HG03103 (cell line): ENCODE data around the gene CCL8.
"Not testable (repeated sequence)": the region's sequence is repeated elsewhere in the genome, so short reads cannot be mapped to it uniquely, and the experiment has no call there.

Experiments used
- ATAC-seq: cut with Tn5 transposase; IDR thresholded peaks from one replicate; pipeline ENCODE4 v1.9.1; 2021; ENCODE audit warnings: low read depth; ENCODE audit not compliant: unreplicated experiment

CCL8 gene

DNA sequence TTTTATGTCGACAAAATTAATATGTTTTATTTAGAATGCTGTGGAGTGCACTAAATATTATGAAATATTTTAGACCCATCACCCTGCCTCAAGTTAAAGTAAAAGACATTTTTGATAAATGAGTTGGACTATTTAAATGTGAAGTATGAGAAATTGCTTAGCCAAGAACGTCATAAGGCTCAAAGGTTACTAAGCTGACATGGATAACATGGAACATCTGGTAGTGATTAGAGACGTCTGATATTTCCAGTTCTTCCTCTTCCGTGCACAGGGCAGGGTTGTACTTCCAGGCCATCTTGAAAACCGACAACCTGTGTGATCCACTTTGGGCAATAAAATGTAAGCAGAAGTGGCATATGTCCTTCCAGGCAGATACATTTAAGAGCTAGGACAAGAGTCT is 7.2 kb upstream of the CCL8 start:
- no peak for ATAC-seq

DNA sequence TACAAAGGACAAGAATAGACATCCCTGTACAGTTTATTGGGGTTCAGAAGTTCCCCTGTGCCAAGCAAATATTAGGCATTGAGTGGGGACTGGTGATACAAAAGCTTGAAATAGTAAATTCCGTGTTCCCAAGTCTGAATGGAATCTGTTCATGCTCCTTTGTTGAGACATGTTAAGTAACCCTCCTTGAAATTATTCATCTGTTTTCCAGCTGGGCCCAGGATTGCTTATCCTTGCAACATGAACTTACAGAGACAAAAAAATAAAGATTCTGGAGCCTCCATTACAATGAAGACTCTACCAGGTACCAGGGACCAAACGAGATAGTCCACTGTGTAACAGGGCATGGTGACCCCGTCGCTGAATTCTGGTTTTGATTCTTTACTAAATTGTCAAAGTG is 6.1 kb upstream of the CCL8 start:
- no peak for ATAC-seq

- no peak for ATAC-seq
Measured at GRCh38 chr17:34314279-34314678, 5.0 kb upstream of the CCL8 start.

GRCh38 chr17:34318474-34318873 is 761 bp upstream of the CCL8 start:
- ATAC-seq = no peak

DNA sequence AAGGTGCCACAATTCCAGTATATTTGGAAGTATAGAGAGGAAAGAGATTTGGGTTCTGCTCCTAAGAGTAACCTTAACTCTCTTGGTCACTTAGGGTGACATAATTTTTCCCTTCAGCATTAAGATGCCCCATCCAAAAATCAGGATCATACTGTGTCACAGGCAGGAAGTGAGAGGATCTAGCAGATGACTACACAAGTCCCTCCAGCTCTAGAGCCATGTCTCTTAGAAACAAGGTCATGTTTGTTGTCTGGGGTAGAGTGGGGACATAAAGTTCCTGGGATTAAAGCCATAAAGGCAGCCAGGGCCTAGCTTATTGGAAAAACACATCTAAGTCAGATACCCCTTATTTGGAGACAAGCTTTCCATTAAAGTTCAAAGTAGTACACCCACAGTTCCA is 2.7 kb downstream of the CCL8 start:
- no peak for ATAC-seq

- not testable (repeated sequence) for ATAC-seq
Measured at GRCh38 chr17:34327580-34327979, 8.3 kb downstream of the CCL8 start.

- ATAC-seq = no peak
Measured at GRCh38 chr17:34337701-34338100, 18.5 kb downstream of the CCL8 start.

DNA sequence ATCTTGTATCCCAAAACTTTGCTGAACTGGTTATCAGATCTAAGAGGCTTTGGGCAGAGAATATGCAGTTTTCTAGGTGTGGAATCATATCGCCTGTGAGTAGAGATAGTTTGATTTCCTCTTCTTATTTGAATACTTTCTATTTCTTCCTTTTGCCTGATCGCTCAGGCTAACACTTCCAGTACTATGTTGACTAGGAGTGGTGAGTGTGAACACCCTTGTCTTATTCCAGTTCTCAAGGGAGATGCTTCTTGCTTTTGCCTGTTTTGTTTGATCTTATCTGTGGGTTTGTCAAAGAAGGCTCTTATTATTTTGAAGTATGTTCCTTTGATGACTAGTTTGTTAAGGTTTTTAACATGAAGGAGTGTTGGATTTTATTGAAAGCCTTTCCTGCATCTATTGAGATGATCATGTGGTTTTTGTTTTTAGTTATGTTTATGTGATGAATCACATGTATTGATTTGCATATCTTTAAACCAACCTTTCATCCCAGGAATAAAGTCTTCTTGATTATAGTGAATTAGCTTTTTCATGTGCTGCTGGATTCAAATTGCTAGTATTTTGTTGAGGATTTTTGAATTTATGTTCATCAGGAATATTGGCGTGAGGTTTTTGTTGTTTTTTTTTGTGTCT is 20.0 kb downstream of the CCL8 start:
- ATAC-seq = no peak

DNA sequence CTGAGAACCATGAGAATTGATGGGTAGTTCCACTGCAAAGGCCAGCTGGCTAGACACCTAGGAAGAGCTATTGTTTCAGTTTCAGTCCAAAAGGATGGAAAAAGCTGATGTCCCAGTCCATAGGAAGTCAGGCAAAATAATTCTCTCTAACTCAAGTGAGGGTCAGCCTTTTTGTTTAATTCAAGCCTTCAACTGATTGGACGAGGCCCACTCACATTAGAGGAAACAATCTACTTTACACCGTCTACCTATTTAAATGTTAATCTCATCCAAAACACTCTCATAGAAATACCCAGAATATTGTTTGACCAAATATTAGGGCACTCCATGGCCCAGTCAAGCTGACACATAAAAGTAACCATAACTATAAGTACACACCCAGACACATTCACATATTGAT is 22.7 kb downstream of the CCL8 start:
- ATAC-seq = no peak

DNA sequence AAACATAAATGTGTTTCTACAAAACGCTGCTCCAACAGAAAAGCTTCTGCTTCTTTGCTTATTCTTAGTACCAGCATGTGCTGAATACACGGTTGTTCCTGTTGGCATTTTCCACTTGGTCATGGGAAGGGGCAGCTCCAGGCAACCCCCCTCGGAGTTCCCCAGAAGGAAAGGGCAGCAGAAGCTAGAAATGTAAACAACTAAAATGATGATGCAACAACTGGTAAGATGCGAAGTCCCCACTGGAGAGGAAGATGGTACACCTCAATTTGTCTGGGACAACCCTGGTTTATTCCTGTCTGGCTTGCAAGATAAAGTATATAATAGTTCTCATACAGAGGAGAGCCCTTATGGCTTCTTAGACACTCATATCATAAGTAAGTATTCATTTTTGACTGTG is 27.8 kb downstream of the CCL8 start:
- no peak for ATAC-seq

- no peak for ATAC-seq
Measured at GRCh38 chr17:34349751-34350150, 30.5 kb downstream of the CCL8 start.

DNA sequence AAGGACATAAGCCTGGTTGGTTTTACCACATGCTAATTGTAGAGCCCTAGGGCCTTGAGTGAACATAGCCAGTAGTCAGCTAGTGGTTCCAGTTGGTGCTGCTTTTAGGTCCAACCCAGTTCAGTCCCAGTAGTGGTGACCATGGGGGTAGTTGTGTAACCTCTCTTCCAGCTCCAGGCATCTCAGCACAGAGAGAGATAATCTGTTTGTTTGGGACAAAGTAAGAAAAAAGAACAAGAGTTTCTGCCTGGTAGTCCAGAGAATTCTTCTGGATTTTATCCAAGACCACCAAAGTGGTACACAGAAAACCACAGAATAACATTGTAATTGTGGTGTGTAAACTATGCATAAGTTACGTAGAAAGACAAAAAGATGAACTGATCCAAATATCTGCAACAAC is 31.9 kb downstream of the CCL8 start:
- ATAC-seq = no peak

- ATAC-seq = no peak
Measured at GRCh38 chr17:34352191-34352590, 33.0 kb downstream of the CCL8 start.

DNA sequence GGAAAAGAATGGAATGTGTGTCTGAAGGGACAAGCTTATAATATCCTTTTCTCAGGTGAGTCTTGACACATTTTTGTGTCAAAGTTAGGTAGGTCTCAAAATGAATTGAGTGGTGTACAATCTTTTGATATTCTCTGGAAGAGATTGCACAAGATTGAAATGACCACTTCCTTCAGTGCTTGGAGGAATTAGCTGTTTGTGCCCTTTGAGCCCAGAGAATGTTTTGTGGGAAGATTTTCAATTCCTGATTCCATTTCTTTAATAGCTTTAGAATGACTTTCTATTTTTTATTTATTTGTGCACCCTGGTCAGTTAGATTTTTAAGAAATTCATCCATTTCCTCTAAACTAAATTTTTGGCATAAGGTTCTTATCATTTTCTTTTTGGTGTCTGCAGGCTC is 35.4 kb downstream of the CCL8 start:
- ATAC-seq = no peak

- no peak for ATAC-seq
Measured at GRCh38 chr17:34356194-34356593, 37.0 kb downstream of the CCL8 start, which contains the start of gene CCL13. Gene CCL13 (plus strand): TSS chr17:34356480. CDS start chr17:34356527, 47 bp downstream.

- no peak for ATAC-seq
Measured at GRCh38 chr17:34357398-34357797, 38.2 kb downstream of the CCL8 start.

- ATAC-seq = no peak
Measured at GRCh38 chr17:34358631-34359030, 39.4 kb downstream of the CCL8 start.

DNA sequence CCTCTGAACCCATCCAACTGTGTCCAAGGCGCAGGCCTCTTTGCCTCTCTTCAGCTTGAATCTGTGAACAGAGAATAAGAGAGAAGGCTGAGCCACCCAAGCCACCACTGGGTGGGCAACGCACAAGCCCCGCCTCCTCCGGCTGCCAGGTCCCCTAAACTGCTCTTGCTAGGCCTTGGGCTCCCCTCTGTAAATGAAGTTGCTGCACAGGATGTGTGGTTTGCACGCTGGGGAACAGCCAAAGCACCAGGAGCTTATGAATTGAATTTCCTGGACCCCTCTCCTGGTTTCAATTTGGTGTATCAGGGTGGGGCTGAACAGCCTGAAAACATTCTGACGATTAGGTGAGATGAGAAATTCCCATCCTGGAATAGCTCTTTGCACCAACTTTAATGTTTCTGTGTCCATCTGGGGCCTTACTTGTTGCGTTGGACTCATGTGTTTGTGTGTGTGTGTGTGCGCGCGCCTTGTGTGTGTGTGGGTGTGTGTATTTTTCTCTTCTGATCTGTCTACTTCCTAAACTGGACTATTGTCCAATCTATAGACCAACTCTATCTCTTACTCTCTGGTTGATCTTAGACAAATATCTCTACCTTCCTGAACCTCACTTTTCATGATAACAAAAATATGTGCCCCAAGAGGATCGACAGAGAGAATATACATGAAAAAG is 41.5 kb downstream of the CCL8 start:
- no peak for ATAC-seq

DNA sequence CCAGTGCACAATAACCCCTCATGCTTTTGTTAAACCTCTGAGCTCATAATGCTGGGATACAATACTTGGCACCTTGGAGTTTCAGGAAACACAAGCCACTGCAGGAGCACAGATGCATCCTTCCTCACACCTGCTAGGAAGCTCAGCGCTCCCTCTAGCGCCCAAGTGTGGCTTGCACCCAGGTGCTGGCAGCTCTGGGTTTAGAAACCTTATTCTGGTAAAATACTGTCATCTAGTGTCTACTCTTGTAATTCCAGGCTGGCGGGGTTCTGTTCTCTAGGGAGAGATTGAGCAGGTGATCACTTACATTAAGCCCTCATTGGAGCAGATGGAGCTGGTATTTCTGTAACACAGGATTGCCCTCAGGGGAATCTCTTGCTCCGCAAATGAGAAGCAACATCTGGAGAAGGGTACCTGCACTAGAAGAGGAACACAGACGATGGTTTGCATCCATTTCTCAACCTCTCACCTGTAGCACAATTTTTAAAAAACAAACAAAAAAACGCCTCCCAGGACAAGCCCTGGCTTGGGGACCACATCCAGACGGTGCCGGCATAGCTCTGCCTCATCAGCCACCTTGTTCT is 42.3 kb downstream of the CCL8 start:
- ATAC-seq = peak; percentile 73

DNA sequence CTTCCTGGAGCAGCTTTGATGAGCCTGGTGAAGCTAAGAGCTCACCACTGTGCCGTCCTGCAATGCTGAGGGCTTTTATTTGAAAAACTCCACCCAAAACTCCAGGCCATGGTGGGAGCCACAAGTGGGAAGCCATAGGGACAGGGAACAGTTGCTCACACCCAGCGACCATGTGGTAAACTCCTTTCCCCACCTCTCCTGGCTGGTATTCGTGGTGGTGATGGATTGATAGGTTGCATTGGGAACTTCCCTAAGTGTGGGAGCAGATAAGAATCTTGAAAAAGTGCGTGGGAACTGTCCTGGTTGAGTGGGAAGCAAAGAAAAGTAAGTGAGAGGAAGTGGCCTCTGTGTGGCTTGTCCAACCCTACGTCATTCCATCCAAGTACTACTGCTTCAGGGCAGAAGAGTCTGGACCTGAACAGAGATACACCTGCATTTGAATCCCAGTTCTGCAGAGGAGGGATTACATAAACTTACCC is 44.0 kb downstream of the CCL8 start, which contains the start of gene CCL1:
Gene CCL1, minus strand, starts transcription at position 51 of the 479 bp plus-strand sequence. CDS start 72 bp downstream, outside the sequence.
- no peak for ATAC-seq

GRCh38 chr17:34364751-34365150 is 45.5 kb downstream of the CCL8 start:
- ATAC-seq = no peak

DNA sequence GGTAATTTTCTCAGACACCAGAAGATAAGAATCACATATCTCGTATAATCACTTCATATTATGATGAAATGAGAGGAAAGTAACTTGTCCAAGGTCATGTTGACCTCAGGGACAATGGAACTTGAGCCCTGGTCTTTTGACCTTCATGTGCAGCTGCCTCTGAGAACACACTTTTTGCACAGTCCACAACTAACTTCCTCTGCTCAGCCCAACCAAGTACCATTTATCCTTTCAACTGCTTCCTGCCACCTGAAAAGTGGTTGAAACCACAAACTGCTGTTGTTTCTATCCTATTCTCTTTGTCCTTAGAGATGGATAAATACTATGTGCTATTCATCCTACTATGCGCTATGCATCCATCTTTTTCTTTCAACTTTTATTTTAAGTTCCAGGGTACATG is 46.1 kb downstream of the CCL8 start:
- no peak for ATAC-seq
